Measurements from ENCODE around the gene RAB17. TPM values are rescaled to one million over a fixed set of nuclear protein-coding genes. Genes with fewer than 3 reads are reported as not detected.

RAB17 gene
- total and polyA plus RNA-seq, 2 experiments from 2014 or later, result 58.3 to 99.1 TPM

DNA sequence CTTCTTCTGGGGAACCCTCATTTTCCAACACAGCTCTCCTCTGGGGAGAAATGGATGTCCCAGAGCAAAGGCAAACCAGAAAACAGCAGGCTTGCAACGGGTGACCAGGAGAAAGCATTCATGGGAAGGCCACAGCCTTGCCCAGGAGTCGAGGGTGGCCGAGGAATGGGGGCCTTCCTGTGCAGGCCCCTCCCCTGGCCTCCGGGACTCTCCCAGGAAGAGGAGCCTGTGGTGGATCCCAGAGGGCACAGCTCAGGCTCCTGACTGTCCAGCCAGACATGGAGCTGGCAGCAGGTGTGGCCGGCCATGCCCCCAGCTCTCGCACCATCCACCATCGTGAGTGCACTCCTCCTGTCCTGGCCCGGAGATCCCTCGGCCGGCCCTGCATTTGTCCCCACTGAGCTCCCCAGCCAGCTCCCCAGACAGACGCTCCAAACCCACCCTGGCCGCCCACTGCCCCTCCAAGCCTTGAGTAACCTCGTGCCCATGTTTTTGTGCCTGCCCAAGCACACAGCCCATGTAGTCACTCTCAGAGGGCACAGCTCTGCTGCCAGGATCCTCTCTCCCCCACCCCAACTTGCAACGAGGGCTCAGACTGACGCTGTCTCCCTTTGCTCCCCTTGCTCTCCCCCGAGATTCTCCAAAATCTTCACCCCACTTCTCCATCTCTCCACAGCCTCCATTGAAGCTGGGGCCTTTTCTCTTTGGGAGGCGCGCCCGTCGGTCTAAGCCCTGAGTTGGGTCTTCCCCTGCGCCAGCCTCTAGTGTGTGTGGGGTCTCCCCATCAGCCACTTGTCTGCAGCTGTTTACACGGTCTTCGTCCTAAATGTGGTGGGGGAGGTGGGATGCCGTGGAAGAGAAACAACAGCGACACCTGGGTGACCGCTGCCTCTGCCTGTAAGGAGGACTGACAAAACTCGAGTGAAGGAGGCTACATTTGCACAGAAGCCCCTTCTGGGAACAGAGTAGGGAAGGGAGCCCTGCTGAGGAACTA lies 14.4 kb downstream of the RAB17 start:
- H3K36me3 ChIP-seq (replicated peaks; ENCODE audit: insufficient read depth, low read depth), result no peaks in the 10 kb centered on the region
- DNase-seq (ENCODE audit: low spot score), result no peak
- no peak overlapping the region for H3K4me3 ChIP-seq
- no peaks in the 10 kb centered on the region for H3K9me2 ChIP-seq (replicated peaks; ENCODE audit: insufficient read depth)
- H2AFZ ChIP-seq, result no peak overlapping the region
- no peaks in the 10 kb centered on the region for H3K27me3 ChIP-seq
- no peak overlapping the region for H3K27ac ChIP-seq
- WGBS (ENCODE audit: low lambda C conversion rate, missing lambda C conversion rate), result 88% methylated on average over 27 of the region's 27 CpGs
- peaks cover 11% of the 10 kb centered on the region for H3K4me1 ChIP-seq (ENCODE audit: insufficient read depth)
- no peaks in the 10 kb centered on the region for H3K79me2 ChIP-seq
- H3K9me3 ChIP-seq (ENCODE audit: low read depth), result no peaks in the 10 kb centered on the region
- no peak overlapping the region for H3K4me2 ChIP-seq
- H4K20me1 ChIP-seq (ENCODE audit: insufficient read depth, poor library complexity, severe bottlenecking), result no peaks in the 10 kb centered on the region
- TF ChIP-seq EZH2 (IDR thresholded peaks at IDR 0.05; ENCODE audit: borderline replicate concordance) (no peak), EZH2phosphoT487 (IDR thresholded peaks at IDR 0.05; ENCODE audit: low read depth, severe bottlenecking, unreplicated experiment) (no peak), CTCF (IDR thresholded peaks at IDR 0.05; ENCODE audit: poor library complexity) (no peak)

DNA sequence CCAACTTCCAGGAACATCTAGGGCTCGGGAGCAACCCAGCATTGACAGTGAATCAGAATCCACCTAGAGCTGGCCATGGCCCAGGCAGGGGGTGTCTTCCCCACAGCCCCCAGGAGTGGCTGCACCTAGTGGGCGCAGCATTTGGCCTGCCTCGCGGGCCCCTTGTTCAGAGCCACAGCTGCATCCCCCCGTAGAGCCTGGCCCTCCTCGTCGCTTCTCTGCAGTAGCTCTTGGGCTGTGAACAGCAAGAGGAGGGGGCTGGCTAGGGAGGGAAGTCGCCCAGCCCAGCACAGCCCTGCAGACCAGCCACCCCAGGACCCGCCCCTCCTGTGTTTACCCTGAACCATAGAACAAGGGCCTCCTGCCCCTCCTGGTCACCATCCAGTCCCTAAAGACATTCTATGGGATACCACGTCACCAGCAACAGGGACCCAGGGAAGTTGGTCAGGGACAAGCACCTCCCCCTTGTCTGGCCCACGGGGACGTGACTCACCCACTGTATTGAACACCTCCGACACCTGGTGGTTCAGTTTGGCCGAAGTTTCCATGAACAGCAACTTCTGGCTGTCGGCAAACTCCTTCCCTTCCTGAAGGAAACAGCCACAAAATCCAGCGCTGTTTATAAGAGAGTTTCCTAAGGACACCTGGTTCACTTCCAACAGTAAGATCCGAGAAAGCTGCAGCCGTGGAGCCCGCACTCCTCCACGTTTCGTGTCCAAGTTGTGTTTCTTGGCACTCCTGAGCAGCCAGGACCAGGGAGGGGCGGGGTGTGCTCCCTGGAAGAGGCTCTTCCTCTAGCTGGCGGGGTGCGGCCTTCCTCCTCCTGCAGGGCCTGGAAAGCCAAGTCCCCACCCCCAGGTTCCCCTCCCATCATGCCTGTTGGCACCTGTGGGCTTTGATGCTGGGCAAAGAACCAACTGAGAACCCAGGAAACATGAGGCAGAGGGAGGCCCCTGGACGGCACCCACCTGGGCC lies 15.4 kb downstream of the RAB17 start:
- 81% methylated on average over 21 of the region's 25 CpGs for WGBS (ENCODE audit: low lambda C conversion rate, missing lambda C conversion rate)
- Histone ChIP-seq H3K27ac (peak overlapping the region; percentile 3), H3K4me2 (no peak overlapping the region)

DNA sequence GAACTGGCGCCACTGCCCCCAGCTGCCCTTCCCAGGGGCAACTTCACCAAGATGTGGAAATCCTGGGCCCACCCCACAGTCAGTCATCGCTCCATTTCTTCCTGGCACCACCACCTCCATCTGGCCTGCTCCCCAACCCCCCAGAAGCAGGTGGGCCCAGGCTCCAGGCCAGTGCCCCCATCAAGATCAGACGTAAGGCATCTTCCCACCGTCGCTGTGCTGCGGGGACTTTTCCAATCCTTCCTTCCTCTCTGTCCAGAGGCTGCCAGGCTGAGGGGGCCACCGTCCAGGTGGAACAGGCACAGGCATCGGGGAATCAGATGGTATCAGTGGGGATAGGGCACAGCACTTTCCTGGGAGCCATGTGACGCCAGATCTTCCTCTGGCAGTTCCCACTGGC lies 16.1 kb downstream of the RAB17 start:
- Histone ChIP-seq H3K27ac (peak overlapping the region; percentile 3), H4K20me1 (ENCODE audit: insufficient read depth, poor library complexity, severe bottlenecking) (no peaks in the 10 kb centered on the region), H3K4me3 (no peak overlapping the region), H2AFZ (no peak overlapping the region), H3K27me3 (no peaks in the 10 kb centered on the region), H3K4me2 (no peak overlapping the region), H3K79me2 (no peaks in the 10 kb centered on the region), H3K36me3 (replicated peaks; ENCODE audit: insufficient read depth, low read depth) (no peaks in the 10 kb centered on the region), H3K4me1 (ENCODE audit: insufficient read depth) (peaks cover 11% of the 10 kb centered on the region), H3K9me3 (ENCODE audit: low read depth) (no peaks in the 10 kb centered on the region), H3K9me2 (replicated peaks; ENCODE audit: insufficient read depth) (no peaks in the 10 kb centered on the region)
- TF ChIP-seq EZH2phosphoT487 (IDR thresholded peaks at IDR 0.05; ENCODE audit: low read depth, severe bottlenecking, unreplicated experiment) (no peak), CTCF (IDR thresholded peaks at IDR 0.05; ENCODE audit: poor library complexity) (no peak), EZH2 (IDR thresholded peaks at IDR 0.05; ENCODE audit: borderline replicate concordance) (no peak)
- DNase-seq (ENCODE audit: low spot score), result no peak
- WGBS (ENCODE audit: low lambda C conversion rate, missing lambda C conversion rate), result 94% methylated on average over 9 of the region's 9 CpGs

More for the DNA sequence above, 15.4 kb downstream of the RAB17 start:
- no peaks in the 10 kb centered on the region for H3K79me2 ChIP-seq
- H3K4me1 ChIP-seq (ENCODE audit: insufficient read depth), result peaks cover 11% of the 10 kb centered on the region
- H3K9me3 ChIP-seq (ENCODE audit: low read depth), result no peaks in the 10 kb centered on the region
- no peak overlapping the region for H2AFZ ChIP-seq
- H3K9me2 ChIP-seq (replicated peaks; ENCODE audit: insufficient read depth), result no peaks in the 10 kb centered on the region
- H3K4me3 ChIP-seq, result no peak overlapping the region
- TF ChIP-seq EZH2 (IDR thresholded peaks at IDR 0.05; ENCODE audit: borderline replicate concordance) (no peak), CTCF (IDR thresholded peaks at IDR 0.05; ENCODE audit: poor library complexity) (no peak), EZH2phosphoT487 (IDR thresholded peaks at IDR 0.05; ENCODE audit: low read depth, severe bottlenecking, unreplicated experiment) (no peak)
- no peaks in the 10 kb centered on the region for H3K36me3 ChIP-seq (replicated peaks; ENCODE audit: insufficient read depth, low read depth)
- H3K27me3 ChIP-seq, result no peaks in the 10 kb centered on the region
- no peaks in the 10 kb centered on the region for H4K20me1 ChIP-seq (ENCODE audit: insufficient read depth, poor library complexity, severe bottlenecking)
- DNase-seq (ENCODE audit: low spot score), result peak; percentile 47

Data from hepatocyte (in vitro differentiated cells).